Fibroblast of mammary gland (primary cell): ENCODE data around the gene ARHGAP26.

Source experiments
- DNase-seq: peaks from one replicate; pipeline ENCODE4 v3.0.0-alpha.2; 2010; ENCODE audit warnings: low read depth
- H3K4me3 ChIP-seq: 2 replicates; pipeline ENCODE4 v1.5.1; 2011; ENCODE audit warnings: low read depth, mild to moderate bottlenecking, low read length, moderate library complexity; ENCODE audit not compliant: control insufficient read depth
- TF ChIP-seq, protein P1 (sequence below): conservative IDR thresholded peaks from 2 replicates; pipeline ENCODE4 v1.5.1; 2011; ENCODE audit warnings: low read depth, low read length, inconsistent platforms; ENCODE audit not compliant: control insufficient read depth, insufficient read depth

The ARHGAP26 gene

DNA sequence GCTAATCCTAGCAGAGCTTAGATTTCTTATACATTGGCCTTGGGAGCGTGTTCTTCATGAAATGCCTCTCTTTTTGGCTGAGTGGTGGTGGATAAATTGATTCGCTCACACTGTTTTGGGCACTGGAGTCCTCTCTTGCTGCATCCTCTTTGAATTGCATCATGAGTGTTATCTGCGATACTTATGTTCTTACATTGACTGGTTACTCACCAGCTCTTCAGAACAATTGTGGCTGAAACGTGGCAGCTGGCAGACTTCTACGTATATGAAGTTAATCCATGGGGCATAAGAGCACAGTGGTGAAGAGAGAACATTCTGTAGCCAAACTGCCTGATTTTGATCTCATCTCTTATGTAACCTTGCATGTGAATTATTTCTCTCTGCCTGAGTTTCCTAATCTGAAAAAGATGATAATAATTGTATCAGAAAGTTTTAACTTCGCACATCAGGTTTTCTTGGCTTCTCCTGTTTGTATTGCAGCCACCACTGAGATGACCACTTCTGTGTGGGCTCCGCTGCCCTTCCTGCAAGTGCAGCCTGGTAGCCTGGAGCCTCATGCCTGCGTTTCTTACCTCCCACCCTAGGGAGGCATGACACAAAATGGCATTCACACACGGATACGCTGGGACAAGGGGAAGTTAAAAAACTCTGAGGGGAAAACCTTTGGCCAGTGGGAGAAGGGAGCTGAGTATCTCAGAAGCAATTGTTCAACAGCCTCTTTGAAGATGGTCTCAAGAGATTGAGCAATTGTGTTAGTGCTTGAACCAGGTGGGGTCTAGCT is 295.2 kb downstream of the ARHGAP26 start:
- DNase-seq = peak; percentile 97
- TF ChIP-seq, protein P1, sequence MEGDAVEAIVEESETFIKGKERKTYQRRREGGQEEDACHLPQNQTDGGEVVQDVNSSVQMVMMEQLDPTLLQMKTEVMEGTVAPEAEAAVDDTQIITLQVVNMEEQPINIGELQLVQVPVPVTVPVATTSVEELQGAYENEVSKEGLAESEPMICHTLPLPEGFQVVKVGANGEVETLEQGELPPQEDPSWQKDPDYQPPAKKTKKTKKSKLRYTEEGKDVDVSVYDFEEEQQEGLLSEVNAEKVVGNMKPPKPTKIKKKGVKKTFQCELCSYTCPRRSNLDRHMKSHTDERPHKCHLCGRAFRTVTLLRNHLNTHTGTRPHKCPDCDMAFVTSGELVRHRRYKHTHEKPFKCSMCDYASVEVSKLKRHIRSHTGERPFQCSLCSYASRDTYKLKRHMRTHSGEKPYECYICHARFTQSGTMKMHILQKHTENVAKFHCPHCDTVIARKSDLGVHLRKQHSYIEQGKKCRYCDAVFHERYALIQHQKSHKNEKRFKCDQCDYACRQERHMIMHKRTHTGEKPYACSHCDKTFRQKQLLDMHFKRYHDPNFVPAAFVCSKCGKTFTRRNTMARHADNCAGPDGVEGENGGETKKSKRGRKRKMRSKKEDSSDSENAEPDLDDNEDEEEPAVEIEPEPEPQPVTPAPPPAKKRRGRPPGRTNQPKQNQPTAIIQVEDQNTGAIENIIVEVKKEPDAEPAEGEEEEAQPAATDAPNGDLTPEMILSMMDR = no peak
- no peak overlapping the region for H3K4me3 ChIP-seq

DNA sequence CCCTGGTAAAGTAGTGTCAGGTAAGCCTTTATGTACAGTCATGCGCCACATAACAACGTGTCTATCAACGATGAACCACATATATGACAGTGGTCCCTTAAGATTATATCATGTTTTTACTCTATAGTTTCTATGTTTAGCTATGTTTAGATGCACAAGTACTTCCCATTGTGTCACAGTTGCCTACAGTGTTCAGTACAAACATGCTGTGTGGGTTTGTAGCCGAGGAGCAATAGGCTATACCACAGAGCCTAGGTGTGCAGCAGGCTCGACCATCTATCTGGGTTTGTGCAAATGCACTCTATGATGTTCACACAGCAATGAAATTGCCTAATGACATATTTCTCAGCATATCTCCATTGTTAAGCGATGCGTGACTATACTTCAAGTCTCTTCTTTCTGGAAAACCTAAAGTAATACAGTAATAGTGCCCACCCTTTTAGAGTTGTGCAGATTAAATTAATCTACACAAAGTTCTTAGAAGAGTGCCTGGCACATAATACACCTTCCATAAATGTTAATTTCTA is 295.9 kb downstream of the ARHGAP26 start:
- no peak for DNase-seq
- H3K4me3 ChIP-seq = no peak overlapping the region
- TF ChIP-seq, protein P1 = no peak

DNA sequence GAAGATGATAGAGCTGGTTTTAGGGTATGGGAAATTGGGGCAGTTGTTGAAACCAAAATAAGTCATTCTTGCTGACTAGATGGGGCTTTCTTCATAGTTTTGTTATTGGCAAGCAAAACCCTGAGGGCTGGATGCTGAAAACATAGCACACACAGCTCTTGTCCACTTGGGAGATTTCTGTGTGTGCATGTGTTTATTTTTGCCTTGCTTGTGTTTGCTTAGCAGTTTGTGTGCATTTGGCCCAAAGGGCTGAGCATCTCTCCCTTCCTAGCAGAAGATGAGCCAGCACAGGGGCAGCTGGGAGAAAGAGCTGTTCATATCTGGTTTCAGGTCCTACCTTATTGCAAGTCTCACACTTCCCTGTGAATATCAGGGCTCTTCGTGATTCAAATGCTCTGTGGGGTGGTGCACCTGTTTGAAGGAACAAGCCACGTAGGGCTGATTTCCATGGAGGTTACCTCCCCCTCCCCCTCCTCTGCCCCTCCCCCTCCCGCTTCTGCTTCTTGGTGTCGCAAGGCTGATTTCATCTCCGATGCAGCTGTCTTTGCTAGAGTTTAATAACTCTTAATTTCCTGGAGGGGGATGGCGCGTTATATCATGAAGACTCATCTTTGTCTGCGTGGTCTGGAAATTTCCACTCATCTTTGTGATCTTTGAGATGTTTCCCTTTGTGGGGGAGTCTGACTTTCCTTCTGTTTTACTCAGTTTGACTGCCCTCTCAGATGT is 296.5 kb downstream of the ARHGAP26 start:
- no peak overlapping the region for H3K4me3 ChIP-seq
- TF ChIP-seq, protein P1 = no peak
- peak; percentile 74 for DNase-seq

DNA sequence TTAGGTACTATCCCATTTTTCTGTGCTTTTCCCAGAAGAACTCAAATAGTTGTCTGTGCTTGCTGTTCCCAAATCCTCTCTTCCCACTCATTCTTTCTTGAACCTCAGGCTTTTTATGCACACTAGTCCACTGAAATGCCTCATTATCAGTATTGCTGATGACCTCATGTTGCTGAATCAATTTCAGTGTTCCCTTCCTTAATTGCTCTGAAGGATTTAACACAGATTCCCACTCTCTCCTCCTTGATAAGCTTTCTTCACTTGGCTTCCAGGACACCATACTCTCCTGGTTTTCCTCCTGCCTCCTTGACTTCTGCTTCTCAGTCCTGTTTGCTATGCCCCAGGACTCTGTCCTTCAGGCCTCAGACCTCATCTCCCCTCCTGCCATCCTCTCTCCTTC is 298.5 kb downstream of the ARHGAP26 start:
- no peak for DNase-seq
- H3K4me3 ChIP-seq = no peak overlapping the region

DNA sequence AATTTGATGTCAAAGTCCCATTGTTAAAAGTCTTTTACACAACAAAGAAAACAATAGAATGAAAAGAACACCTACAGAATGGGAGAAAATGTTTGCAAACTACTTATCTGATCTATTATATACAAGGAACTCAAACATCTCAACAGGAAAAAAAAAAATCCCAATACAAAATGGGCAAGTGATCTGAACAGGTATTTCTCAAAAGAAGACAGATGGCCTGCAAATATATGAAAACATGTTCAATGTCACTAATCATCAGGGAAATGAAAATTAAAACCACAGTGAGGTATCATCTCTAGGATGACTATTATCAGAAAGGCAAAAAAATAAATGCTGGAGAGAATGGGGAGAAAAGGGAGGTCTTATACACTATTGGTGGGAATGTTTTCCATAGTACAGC is 301.8 kb downstream of the ARHGAP26 start:
- no peak for DNase-seq
- H3K4me3 ChIP-seq = no peak overlapping the region
- TF ChIP-seq, protein P1 = no peak

More for the DNA sequence above, 298.5 kb downstream of the ARHGAP26 start:
- TF ChIP-seq, protein P1 = no peak

DNA sequence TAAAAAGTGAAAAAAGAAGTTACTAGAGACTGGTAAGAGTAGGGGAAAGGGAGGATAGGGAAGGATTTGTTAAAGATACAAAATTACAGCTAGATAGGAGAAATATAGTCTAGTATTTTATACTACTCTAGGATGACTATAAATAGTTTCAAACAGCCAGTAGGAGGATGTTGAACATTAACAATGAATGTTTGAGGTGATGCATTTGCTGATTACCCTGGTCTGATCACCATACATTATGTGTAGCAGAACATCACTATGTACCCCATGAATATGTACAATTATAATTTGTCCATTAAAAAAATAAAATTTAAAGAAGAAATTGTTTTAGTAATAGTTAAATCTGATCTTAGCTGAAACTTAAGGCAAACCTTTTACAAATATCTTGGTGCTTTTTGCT is 302.6 kb downstream of the ARHGAP26 start:
- DNase-seq = no peak
- no peak overlapping the region for H3K4me3 ChIP-seq
- TF ChIP-seq, protein P1 = no peak
